Tibial nerve (tissue), 4 donors: ENCODE measurements around the gene RSBN1L. TPM values are rescaled to one million over a fixed set of nuclear protein-coding genes. Genes with fewer than 3 reads are reported as not detected.

Experiments used
- DNase-seq, 2 donors: peaks; one replicate each; pipeline ENCODE4 v3.0.0-alpha.2; 2019; ENCODE audit warnings: low spot score in 2 of 2
- H3K27ac ChIP-seq, 4 donors: fragments of 200-600 bp; sonication (generic) in 3 of 4; one replicate each; pipeline ENCODE4 v1.5.1; 2017 to 2019; ENCODE audit warnings: mild to moderate bottlenecking in 1 of 4
- H3K27me3 ChIP-seq, 2 donors: fragments of 200-600 bp; sonication (generic) in 1 of 2; one replicate each; pipeline versions ENCODE4 v1.5.1 to v1.6.0; 2017 to 2019
- H3K36me3 ChIP-seq, 3 donors: fragments of 200-600 bp; sonication (generic); one replicate each; pipeline ENCODE4 v1.5.1; 2018 to 2019
- H3K4me1 ChIP-seq, 4 donors: fragments of 200-600 bp; sonication (generic) in 3 of 4; one replicate each; pipeline ENCODE4 v1.5.1; 2017 to 2019
- H3K4me3 ChIP-seq, 4 donors: fragments of 200-600 bp; sonication (generic) in 3 of 4; one replicate each; pipeline ENCODE4 v1.5.1; 2017 to 2019; ENCODE audit warnings: mild to moderate bottlenecking in 1 of 4, moderate library complexity in 1 of 4
- H3K9me3 ChIP-seq, 4 donors: fragments of 200-600 bp; sonication (generic) in 3 of 4; one replicate each; pipeline ENCODE4 v1.5.1; 2017 to 2019
- CTCF ChIP-seq, 5 experiments: fragments of 200-600 bp in 3 of 5; fragments of 450-650 bp in 2 of 5; sonication (generic) in 3 of 5; IDR thresholded peaks; one replicate each; pipeline ENCODE4 v1.5.1; 2016 to 2019; ENCODE audit warnings: antibody characterized with exemption in 5 of 5, mild to moderate bottlenecking in 3 of 5, moderate library complexity in 2 of 5
- EP300 ChIP-seq, 2 donors: sonication (generic); formaldehyde crosslinking; IDR thresholded peaks; one replicate each; pipeline ENCODE4 v1.6.1; 2017; ENCODE audit warnings: antibody characterized with exemption in 2 of 2, mild to moderate bottlenecking in 1 of 2
- POLR2A ChIP-seq, 2 donors: fragments of 450-650 bp; IDR thresholded peaks; one replicate each; pipeline ENCODE4 v1.6.1; 2017; ENCODE audit warnings: antibody characterized with exemption in 2 of 2, mild to moderate bottlenecking in 2 of 2, moderate library complexity in 2 of 2
- WGBS, 2 donors: methylation state at CpG; one replicate each; pipeline ENCODE4 v1.1.5; 2018; 5-methylcytosine and 5-hydroxymethylcytosine counted together
- total RNA-seq, 4 donors: library from RNA; depleted of rRNA; stranded (reverse); fragments of >200 nt; gene quantifications; one replicate each; pipeline ENCODE4 v1.1.0, GENCODE V29; 2016

Gene RSBN1L
- total RNA-seq, 4 donors from 2014 or later = 15.6 to 33.9 (median 29.1) TPM

GRCh38 chr7:77825131-77825530 lies 128.9 kb downstream of the RSBN1L start:
- Histone ChIP-seq H3K4me3 (no peak overlapping the region), H3K27me3 (no peaks in the 10 kb centered on the region), H3K36me3 (peaks cover 0 to 16% (median 0%) of the 10 kb centered on the region in 3 donors), H3K9me3 (peaks cover 0 to 41% (median 14%) of the 10 kb centered on the region in 4 donors), H3K27ac (no peak overlapping the region), H3K4me1 (no peaks in the 10 kb centered on the region)
- WGBS, 2 donors = 88 to 96% methylated on average over 3 of the region's 3 CpGs
- no peak for DNase-seq
- TF ChIP-seq POLR2A (IDR thresholded peaks at IDR 0.05) (no peak), CTCF (IDR thresholded peaks at IDR 0.05) (no peak), EP300 (IDR thresholded peaks at IDR 0.05) (no peak)

DNA sequence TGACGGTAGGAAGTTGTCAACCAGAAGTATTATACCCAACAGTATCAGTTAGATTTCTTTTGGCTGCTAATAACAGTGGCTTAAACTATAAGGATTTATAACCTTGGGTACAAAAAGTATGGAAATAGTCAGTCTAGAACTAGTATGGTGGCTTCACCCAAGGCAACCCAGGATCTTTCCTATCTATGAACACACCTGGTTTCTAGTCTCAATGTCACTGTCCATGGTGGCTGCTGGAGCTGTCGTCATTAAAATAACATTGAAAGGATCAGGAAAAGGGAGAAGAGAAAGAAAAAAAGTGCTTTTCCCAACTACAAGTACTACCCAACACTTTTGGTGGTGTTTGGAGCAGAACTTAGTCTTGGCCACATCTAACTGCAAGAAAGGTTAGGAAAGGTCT lies 130.0 kb downstream of the RSBN1L start:
- DNase-seq = no peak
- peaks cover 0 to 4% (median 0%) of the 10 kb centered on the region in 3 donors for H3K36me3 ChIP-seq
- H3K27me3 ChIP-seq = no peaks in the 10 kb centered on the region
- WGBS, 2 donors = 87 to 88% methylated on average over 2 of the region's 2 CpGs
- no peaks in the 10 kb centered on the region for H3K4me1 ChIP-seq
- H3K4me3 ChIP-seq = no peak overlapping the region
- no peak overlapping the region for H3K27ac ChIP-seq
- peaks cover 0 to 29% (median 5%) of the 10 kb centered on the region in 4 donors for H3K9me3 ChIP-seq
- TF ChIP-seq EP300 (IDR thresholded peaks at IDR 0.05) (no peak), CTCF (IDR thresholded peaks at IDR 0.05) (no peak), POLR2A (IDR thresholded peaks at IDR 0.05) (no peak)

DNA sequence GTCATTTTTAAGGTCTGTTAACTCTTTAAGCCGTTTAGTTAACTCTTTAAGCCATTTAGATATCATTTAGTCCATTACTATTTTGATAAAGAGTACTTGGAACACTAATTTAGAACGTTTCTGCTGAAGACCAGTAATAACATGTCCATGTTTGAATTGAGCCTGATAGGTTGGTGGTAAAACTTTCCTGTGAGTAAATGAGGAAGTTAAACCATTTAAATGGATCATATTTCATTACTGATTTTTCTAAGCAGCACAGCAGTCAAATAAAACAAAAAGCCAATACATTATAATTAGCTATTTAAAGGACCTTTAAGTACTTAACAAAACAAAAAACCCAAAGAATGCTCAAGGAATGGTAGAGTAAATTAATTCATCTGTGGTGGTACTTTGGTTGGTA lies 131.7 kb downstream of the RSBN1L start:
- Histone ChIP-seq H3K27ac (no peak overlapping the region), H3K4me3 (no peak overlapping the region), H3K36me3 (peaks cover 0 to 3% (median 0%) of the 10 kb centered on the region in 3 donors), H3K9me3 (peaks cover 0 to 16% (median 3%) of the 10 kb centered on the region in 4 donors), H3K4me1 (no peaks in the 10 kb centered on the region), H3K27me3 (no peaks in the 10 kb centered on the region)
- no peak for DNase-seq
- no peak for TF ChIP-seq POLR2A (IDR thresholded peaks at IDR 0.05)
- TF ChIP-seq EP300 (IDR thresholded peaks at IDR 0.05) = no peak
- TF ChIP-seq CTCF (IDR thresholded peaks at IDR 0.05) = no peak
- WGBS, 2 donors = 80 to 84% methylated on average over 2 of the region's 2 CpGs

GRCh38 chr7:77830649-77831355 lies 134.5 kb downstream of the RSBN1L start:
- H3K27me3 ChIP-seq = no peaks in the 10 kb centered on the region
- WGBS, 2 donors = 86 to 89% methylated on average over 8 of the region's 8 CpGs
- H3K9me3 ChIP-seq = peaks cover 0 to 9% (median 1%) of the 10 kb centered on the region in 4 donors
- no peak overlapping the region for H3K4me3 ChIP-seq
- H3K36me3 ChIP-seq = peaks cover 0 to 3% (median 0%) of the 10 kb centered on the region in 3 donors
- no peak for DNase-seq
- H3K27ac ChIP-seq = no peak overlapping the region
- H3K4me1 ChIP-seq = no peaks in the 10 kb centered on the region
- no peak for TF ChIP-seq EP300 (IDR thresholded peaks at IDR 0.05)

DNA sequence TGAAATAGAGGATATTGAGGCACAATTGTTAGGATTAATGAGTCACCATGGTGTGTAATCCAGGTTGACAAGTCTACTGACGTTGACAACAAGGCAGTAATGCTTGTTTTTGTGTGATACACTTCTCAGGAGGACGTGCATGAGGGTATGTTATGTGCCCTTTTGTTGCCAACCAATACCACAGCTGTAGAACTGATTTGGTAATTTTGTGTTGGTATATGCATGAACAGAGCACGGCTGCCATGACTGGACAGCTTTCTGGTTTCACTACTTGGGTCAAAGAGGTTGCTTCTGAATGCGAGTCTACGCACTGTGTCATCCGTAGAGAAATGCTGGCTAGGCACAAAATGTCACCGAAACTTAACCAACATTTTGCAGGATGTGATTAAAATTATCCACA lies 135.2 kb downstream of the RSBN1L start:
- Histone ChIP-seq H3K27me3 (no peaks in the 10 kb centered on the region), H3K36me3 (peaks cover 0 to 3% (median 0%) of the 10 kb centered on the region in 3 donors), H3K4me3 (no peak overlapping the region), H3K4me1 (no peaks in the 10 kb centered on the region), H3K9me3 (peaks cover 0 to 3% (median 1%) of the 10 kb centered on the region in 4 donors), H3K27ac (no peak overlapping the region)
- WGBS, 2 donors = 93 to 97% methylated on average over 7 of the region's 7 CpGs
- TF ChIP-seq CTCF (IDR thresholded peaks at IDR 0.05) (no peak), POLR2A (IDR thresholded peaks at IDR 0.05) (no peak), EP300 (IDR thresholded peaks at IDR 0.05) (no peak)
- no peak for DNase-seq
